CD4-positive, alpha-beta T cell (primary cell): ENCODE data around the gene ELP4. TPM values are rescaled to one million over a fixed set of nuclear protein-coding genes. Genes with fewer than 3 reads are reported as not detected.

Experiments
- ATAC-seq: fragments of 200-7000 bp; cut with Tn5 transposase; one replicate; pipeline ENCODE4 v1.10.0; 2022; ENCODE audit warnings: mild to moderate bottlenecking; ENCODE audit not compliant: poor library complexity
- CTCF ChIA-PET: fragments of 350-600 bp; sonication (Branson Sonifier 250); formaldehyde crosslinking; loops from one replicate; lab custom pipeline; 2021; ENCODE audit warnings: antibody characterized with exemption, inconsistent platforms; lab: Charles Lee
- POLR2A ChIA-PET: fragments of 350-600 bp; sonication (Branson Sonifier 250); formaldehyde crosslinking; loops from one replicate; lab custom pipeline; 2021; ENCODE audit warnings: antibody characterized with exemption, inconsistent platforms; lab: Charles Lee
- DNase-seq, 14 experiments: peaks; one replicate each; pipeline ENCODE4 v3.0.0-alpha.2; 2013 to 2020; ENCODE audit warnings: mixed read lengths in 2 of 14
- H3K27ac ChIP-seq, 2 donors: one replicate each; pipeline versions ENCODE4 v1.5.1 to v1.7.0; 2013; ENCODE audit warnings: low read length in 2 of 2, low read depth in 1 of 2, mild to moderate bottlenecking in 1 of 2
- H3K27me3 ChIP-seq, 2 experiments: 1 replicate in 1 of 2; 2 replicates in 1 of 2; pipeline versions ENCODE4 v1.6.1 to v1.7.0; 2013; ENCODE audit warnings: low read length in 2 of 2, control low read depth in 1 of 2, mild to moderate bottlenecking in 1 of 2, moderate library complexity in 1 of 2; ENCODE audit not compliant: insufficient read depth in 2 of 2, control insufficient read depth in 1 of 2
- H3K36me3 ChIP-seq: one replicate; pipeline ENCODE4 v1.6.1; 2013; ENCODE audit warnings: low read length, control low read depth; ENCODE audit not compliant: insufficient read depth
- H3K4me1 ChIP-seq: one replicate; pipeline ENCODE4 v1.6.1; 2013; ENCODE audit warnings: low read length, control low read depth; ENCODE audit not compliant: insufficient read depth
- H3K4me3 ChIP-seq: one replicate; pipeline ENCODE4 v1.5.1; 2013; ENCODE audit warnings: mild to moderate bottlenecking, low read length, moderate library complexity
- H3K9me3 ChIP-seq, 2 experiments: 1 replicate in 1 of 2; 2 replicates in 1 of 2; pipeline versions ENCODE4 v1.6.1 to v1.7.0; 2013; ENCODE audit warnings: low read length in 2 of 2, mild to moderate bottlenecking in 2 of 2, control low read depth in 1 of 2, moderate library complexity in 1 of 2; ENCODE audit not compliant: control insufficient read depth in 1 of 2, insufficient read depth in 1 of 2
- H3K27ac Mint-ChIP-seq: one replicate; pipeline ENCODE4 v1.8.0; 2020; ENCODE audit warnings: mixed read lengths
- H3K27me3 Mint-ChIP-seq: one replicate; pipeline ENCODE4 v1.8.0; 2021; ENCODE audit warnings: mixed read lengths
- H3K36me3 Mint-ChIP-seq: one replicate; pipeline ENCODE4 v1.8.0; 2021; ENCODE audit warnings: low read depth, mixed read lengths
- H3K4me1 Mint-ChIP-seq: one replicate; pipeline ENCODE4 v1.8.0; 2021; ENCODE audit warnings: low read depth, mixed read lengths
- H3K4me3 Mint-ChIP-seq: one replicate; pipeline ENCODE4 v1.8.0; 2020; ENCODE audit warnings: mild to moderate bottlenecking, mixed read lengths
- H3K9me3 Mint-ChIP-seq: one replicate; pipeline ENCODE4 v1.8.0; 2020; ENCODE audit warnings: mixed read lengths
- CTCF ChIP-seq: fragments of 200-600 bp; IDR thresholded peaks from one replicate; pipeline ENCODE4 v1.8.0; 2022; ENCODE audit warnings: antibody characterized with exemption, mild to moderate bottlenecking
- intact Hi-C, 2 experiments: fragments of 100-400 bp; cut with DNase I in 1 of 2; cut with micrococcal nuclease in 1 of 2; formaldehyde crosslinking; loops; one replicate each; pipeline versions ENCODE4 v1.15.1 to v1.9.0; 2023 to 2025; cut with DNase I, micrococcal nuclease
- total RNA-seq, 174 experiments: library from RNA in 2 of 174; stranded (reverse) in 2 of 174; gene quantifications; one replicate each; pipeline ENCODE4 v1.2.3 and lab custom pipeline; 2021 to 2026

The ELP4 gene
- total RNA-seq, 2 experiments from 2014 or later = 9.5 to 10.3 TPM

- ATAC-seq (no peak), DNase-seq (no peak)
- H3K4me3 Mint-ChIP-seq = no peak overlapping the region
- no peaks in the 10 kb centered on the region for H3K4me1 Mint-ChIP-seq
- H3K27me3 Mint-ChIP-seq = no peaks in the 10 kb centered on the region
- Histone ChIP-seq H3K27me3 (no peaks in the 10 kb centered on the region), H3K4me3 (no peak overlapping the region), H3K4me1 (no peaks in the 10 kb centered on the region), H3K36me3 (no peaks in the 10 kb centered on the region), H3K27ac (no peak overlapping the region), H3K9me3 (no peaks in the 10 kb centered on the region)
- POLR2A ChIA-PET = no interaction called here
- peaks cover 29% of the 10 kb centered on the region for H3K36me3 Mint-ChIP-seq
- H3K9me3 Mint-ChIP-seq = no peaks in the 10 kb centered on the region
- CTCF ChIA-PET = no interaction called here
- no peak for TF ChIP-seq CTCF
- H3K27ac Mint-ChIP-seq = no peak overlapping the region
- intact Hi-C loops = no loop called here
Measured at GRCh38 chr11:31610544-31610943, 101.0 kb downstream of the ELP4 start.

DNA sequence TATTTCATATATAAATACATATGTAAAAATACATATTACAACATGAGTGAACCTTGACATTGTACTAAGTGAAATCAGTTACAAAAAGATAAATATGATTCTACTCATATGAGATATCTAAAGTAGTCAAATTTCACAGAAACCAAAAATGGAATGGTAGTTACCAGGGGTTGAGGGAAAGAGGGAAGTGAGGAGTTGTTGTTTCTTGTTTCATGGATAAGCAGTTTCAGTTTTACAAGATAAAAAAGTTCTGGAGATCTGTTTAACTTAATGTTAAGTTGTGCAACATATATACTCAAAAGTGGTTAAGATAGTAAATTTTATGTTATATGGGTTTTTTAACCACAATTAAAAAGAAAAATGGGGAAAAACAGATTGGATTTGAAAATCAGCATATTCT lies 107.7 kb downstream of the ELP4 start:
- ATAC-seq (no peak), DNase-seq (no peak)
- Mint-ChIP-seq H3K4me1 (no peaks in the 10 kb centered on the region), H3K27me3 (no peaks in the 10 kb centered on the region), H3K4me3 (no peak overlapping the region), H3K9me3 (peaks cover 2% of the 10 kb centered on the region), H3K27ac (no peak overlapping the region), H3K36me3 (peaks cover 20% of the 10 kb centered on the region)
- ChIA-PET CTCF (interaction anchor here (0.6 kb wide), 1 partner anchor 26 kb away, joined by 3 read pairs; no protein-coding TSS in a partner anchor), POLR2A (no interaction called here)
- no peaks in the 10 kb centered on the region for H3K4me1 ChIP-seq
- H3K4me3 ChIP-seq = no peak overlapping the region
- no peaks in the 10 kb centered on the region for H3K27me3 ChIP-seq
- no peaks in the 10 kb centered on the region for H3K36me3 ChIP-seq
- intact Hi-C loops = no loop called here
- H3K9me3 ChIP-seq = no peaks in the 10 kb centered on the region
- no peak for TF ChIP-seq CTCF
- H3K27ac ChIP-seq = no peak overlapping the region

DNA sequence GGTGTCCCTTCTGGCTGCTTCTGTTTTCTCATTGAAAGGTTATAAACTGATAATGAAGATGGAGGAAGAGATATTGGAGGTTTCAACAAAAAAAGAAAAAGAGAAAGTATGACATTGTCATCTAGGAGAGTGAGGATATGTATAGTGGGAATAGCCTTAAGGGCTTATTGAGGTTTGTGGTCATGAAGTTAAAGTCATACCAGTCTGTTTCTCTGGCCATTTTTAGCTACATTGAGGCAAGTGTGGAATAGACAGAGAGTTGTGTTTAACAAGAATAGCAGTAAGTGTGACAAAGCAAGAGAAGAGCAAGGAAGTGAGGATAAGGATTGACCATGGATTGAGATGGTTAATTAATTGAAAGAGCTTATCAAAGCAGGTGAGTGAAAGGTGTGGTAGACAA lies 110.4 kb downstream of the ELP4 start:
- no peak overlapping the region for H3K27ac Mint-ChIP-seq
- CTCF ChIA-PET = no interaction called here
- POLR2A ChIA-PET = no interaction called here
- Histone ChIP-seq H3K4me3 (no peak overlapping the region), H3K36me3 (no peaks in the 10 kb centered on the region), H3K27ac (no peak overlapping the region), H3K27me3 (no peaks in the 10 kb centered on the region), H3K4me1 (no peaks in the 10 kb centered on the region), H3K9me3 (no peaks in the 10 kb centered on the region)
- no peak for DNase-seq
- intact Hi-C loops = no loop called here
- peaks cover 2% of the 10 kb centered on the region for H3K9me3 Mint-ChIP-seq
- TF ChIP-seq CTCF = no peak
- no peak for ATAC-seq
- no peaks in the 10 kb centered on the region for H3K4me1 Mint-ChIP-seq
- H3K36me3 Mint-ChIP-seq = peaks cover 15% of the 10 kb centered on the region
- no peaks in the 10 kb centered on the region for H3K27me3 Mint-ChIP-seq
- no peak overlapping the region for H3K4me3 Mint-ChIP-seq
